Panc1 (cell line): ENCODE data around the gene SYTL1.

ENCODE experiments used
- CTCF ChIP-seq: fragments of 450-650 bp; IDR thresholded peaks from 2 replicates; pipeline ENCODE4 v1.5.1; 2017; ENCODE audit warnings: mild to moderate bottlenecking
- POLR2AphosphoS5 ChIP-seq: IDR thresholded peaks from 2 replicates; pipeline ENCODE4 v1.6.1; 2012; ENCODE audit warnings: mild to moderate bottlenecking, low read depth, low read length, moderate library complexity
- TCF7L2 ChIP-seq: IDR thresholded peaks from 2 replicates; pipeline ENCODE4 v1.6.1; 2011; ENCODE audit warnings: mild to moderate bottlenecking, low read depth, low read length, inconsistent platforms
- TF ChIP-seq, protein P1 (sequence below), 2 experiments: IDR thresholded peaks; 2 replicates each; pipeline ENCODE4 v1.6.1; 2011 to 2012; ENCODE audit warnings: low read depth in 2 of 2, control low read depth in 1 of 2, low read length in 1 of 2, mild to moderate bottlenecking in 1 of 2, moderate library complexity in 1 of 2; ENCODE audit not compliant: insufficient read depth in 1 of 2

DNA sequence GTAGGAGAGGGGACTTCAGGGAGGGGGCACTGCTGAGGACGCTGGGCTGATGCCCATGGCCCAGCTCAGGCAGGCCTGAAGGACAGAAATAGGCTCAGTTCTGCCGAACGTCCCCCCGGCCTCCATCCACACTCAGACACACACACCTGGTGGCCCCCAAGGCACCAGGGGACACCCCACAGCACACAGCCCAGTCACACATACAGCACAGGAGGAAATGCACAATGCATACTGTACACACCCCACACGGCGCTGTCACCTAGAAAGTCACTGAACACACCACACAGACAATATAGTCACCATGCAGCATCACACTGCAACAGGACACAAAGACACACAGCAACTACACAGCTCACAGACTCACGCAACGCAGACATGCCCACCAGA is 562 bp downstream of the SYTL1 start:
- TF ChIP-seq, protein P1, sequence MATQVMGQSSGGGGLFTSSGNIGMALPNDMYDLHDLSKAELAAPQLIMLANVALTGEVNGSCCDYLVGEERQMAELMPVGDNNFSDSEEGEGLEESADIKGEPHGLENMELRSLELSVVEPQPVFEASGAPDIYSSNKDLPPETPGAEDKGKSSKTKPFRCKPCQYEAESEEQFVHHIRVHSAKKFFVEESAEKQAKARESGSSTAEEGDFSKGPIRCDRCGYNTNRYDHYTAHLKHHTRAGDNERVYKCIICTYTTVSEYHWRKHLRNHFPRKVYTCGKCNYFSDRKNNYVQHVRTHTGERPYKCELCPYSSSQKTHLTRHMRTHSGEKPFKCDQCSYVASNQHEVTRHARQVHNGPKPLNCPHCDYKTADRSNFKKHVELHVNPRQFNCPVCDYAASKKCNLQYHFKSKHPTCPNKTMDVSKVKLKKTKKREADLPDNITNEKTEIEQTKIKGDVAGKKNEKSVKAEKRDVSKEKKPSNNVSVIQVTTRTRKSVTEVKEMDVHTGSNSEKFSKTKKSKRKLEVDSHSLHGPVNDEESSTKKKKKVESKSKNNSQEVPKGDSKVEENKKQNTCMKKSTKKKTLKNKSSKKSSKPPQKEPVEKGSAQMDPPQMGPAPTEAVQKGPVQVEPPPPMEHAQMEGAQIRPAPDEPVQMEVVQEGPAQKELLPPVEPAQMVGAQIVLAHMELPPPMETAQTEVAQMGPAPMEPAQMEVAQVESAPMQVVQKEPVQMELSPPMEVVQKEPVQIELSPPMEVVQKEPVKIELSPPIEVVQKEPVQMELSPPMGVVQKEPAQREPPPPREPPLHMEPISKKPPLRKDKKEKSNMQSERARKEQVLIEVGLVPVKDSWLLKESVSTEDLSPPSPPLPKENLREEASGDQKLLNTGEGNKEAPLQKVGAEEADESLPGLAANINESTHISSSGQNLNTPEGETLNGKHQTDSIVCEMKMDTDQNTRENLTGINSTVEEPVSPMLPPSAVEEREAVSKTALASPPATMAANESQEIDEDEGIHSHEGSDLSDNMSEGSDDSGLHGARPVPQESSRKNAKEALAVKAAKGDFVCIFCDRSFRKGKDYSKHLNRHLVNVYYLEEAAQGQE (IDR thresholded peaks at IDR 0.05; ENCODE audit: insufficient read depth in 1 of 2, low read depth in 2 of 2, low read length in 1 of 2) = no peak
- TF ChIP-seq POLR2AphosphoS5 (no peak), CTCF (no peak), TCF7L2 (no peak)
